DLD1 (cell line): ENCODE data around the gene HMCN2.
"Not testable (repeated sequence)": the region's sequence is repeated elsewhere in the genome, so short reads cannot be mapped to it uniquely, and the experiment has no call there.

Experiments used
- in situ Hi-C: cut with HindIII; loops from 2 replicates; pipeline ENCODE4 v1.10.0; 2017; ENCODE audit warnings: low sequenced_read_pairs

HMCN2 gene

DNA sequence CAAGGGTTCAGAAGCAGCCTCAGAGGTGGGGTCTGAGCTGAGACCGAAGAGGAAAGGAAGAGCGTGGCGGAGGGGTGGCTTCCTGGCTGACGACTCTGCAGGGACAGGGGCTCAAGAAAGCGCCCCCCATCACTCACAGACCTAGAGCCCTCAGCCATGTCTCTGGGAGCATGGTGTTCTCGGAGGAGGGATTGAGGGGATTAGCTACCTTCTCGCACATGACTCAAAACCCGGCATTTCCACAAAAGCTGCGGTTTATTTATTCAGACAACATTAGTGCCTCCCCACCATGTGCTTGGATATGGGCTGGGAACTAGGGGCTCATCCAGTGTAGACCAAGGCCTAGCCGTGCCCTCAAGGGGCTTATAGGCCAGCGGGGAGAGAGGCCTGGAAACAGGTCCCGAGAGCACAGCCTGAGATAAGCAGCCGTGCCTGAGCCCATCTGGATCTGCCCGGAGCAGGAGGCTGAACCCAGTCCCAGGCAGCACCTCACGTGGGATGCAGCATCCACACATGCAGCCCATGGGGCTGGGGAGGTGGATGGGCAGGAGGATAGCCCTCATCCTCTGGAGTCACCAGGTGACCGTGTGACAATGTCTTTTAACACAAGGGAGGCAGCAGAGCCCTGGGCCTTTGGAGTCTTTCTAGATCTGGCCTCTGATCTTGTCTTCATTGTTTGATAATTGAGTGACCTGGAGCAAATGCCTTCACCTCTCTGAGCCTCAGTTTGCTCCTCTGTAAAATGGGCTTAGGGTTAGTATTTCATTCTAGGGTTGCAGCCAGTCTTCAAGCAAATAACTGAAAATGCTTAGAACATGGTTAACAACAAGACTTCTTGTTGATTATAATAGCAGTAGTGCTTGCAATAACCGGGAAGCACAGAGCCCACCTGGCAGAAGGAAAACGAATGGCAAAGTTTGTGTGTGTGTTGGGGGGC is 878 bp upstream of the HMCN2 start:
- in situ Hi-C loops: no loop called here

DNA sequence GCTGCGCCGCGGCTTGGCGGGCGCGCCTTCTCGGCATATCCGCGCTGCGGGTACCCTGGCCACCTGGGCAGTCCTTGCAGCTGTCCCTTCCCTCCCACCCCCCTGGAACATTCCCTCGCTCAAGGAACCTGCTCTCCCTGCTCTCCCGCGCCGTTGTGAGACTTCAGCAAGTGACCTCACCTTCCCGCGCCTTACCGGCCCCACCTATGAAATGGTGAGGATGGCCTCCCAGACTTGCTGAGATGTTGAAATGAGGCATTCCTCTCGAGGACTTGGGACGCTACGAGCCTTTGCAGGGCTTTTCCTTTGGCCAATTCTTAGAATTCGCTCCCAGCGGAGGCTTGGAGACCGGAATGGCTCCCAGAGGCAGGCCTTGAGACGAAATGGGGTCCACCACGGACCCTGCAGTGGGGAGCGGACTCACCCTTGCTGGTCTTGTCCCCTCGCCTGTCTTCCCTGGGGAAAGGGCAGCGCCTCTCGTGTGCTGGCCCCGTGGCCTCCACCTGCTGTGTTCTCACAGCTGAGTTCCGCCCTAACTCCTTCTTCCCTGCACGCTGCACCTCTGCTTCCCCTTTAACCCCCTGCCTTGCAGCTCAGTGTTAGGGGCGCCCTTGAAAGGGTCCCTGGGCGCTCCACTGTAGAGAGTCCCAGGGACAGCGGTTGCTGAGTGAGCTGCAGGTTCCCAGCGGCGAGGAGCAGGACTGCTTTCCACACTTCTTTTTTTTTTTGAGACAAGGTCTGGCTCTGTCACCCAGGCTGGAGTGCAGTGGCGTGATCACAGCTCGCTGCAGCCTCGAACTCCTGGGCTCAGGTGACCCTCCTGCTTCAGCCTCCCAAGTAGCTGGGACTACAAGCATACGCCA is 907 bp downstream of the HMCN2 start:
- in situ Hi-C loops: no loop called here

DNA sequence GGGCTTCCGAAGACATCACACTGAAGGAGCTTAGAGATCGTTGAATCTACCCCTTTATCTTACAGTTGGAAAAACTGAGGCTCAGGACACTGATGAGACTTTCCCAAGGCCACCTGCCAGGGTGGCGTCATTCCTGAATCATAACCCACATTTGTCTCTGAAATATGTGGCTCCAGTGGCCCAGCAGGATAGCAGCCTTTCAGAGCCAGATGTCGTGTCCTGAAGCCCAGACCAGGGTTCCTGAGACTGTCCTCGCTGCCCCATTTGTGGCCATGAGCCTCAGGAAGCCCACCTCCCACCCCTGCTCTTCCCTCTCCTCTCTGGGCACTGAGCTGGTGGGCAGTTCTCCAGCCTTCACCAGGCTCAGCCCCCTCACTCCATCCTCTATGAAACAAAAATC is 2.4 kb downstream of the HMCN2 start:
- in situ Hi-C loops: no loop called here

DNA sequence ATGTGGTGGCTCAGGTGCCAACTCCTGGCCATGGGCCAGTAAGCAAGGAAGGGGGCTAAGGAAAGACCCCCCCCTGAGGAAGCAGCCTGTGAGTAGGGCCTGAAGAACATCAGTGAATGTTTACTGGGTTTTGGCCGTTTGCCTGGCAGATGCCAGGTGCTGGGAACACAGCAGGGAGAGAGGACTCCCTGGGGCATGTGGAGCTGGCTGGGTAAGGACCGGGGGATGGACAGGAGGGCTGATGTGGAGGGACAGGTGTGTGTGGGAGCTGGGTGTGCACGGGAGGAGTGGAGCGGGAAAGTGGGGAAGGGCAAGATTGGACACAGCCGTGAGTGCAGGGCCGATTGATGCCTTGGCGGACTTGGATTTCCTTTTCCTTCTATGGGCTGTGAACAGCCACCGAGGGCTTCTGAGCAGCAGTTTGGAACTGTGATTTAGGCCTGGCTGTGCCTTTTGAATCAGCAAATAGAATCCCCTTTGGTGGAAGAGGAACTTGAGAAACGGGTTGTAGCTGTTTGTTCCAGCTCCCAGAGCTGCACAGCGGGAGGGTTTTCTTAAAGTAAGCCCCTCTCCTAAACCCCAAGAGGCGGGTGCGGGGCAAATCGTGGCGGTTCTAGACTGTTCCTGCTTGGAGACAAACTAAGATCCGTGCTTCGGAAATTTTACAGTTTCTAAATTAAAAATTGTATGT is 3.1 kb downstream of the HMCN2 start:
- in situ Hi-C loops: no loop called here

DNA sequence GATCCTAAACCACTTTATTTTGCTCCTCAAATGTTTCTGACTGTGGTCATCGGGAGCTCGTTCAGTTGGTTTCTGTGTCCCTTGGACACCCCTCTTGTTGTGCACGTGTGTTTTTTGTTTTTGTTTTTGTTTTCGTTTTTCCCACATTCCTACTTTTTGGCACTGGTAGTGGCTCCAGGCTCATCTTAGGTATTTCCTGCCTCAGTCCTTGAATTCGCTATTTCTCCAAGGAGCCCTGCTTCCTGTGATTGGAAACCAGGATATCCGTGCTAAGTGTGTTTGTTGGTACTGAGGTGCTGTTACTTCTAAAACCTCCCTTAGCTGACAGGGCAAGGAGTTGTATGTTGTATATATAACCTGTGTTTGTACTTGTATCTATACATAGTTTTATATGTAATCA is 5.9 kb downstream of the HMCN2 start:
- in situ Hi-C loops: no loop called here

DNA sequence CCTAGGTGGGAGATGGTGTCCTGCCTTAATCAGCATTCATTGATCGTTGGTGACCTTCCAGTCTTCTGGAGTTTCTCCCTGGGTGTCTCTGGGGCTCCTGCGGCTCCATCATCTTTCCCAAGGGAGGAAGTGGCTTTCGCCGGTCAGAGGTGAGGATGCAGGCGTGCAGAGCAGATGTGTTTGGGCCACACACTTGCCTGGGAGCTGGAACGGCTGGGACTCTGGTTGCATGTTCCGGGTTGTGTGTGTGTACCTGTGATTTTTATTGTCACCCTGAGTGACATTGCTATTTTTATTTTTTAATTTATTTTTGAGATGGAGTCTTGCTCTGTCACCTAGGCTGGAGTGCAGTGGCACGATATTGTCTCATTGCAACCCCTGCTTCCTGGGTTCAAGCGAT is 9.6 kb downstream of the HMCN2 start:
- in situ Hi-C loops: no loop called here

DNA sequence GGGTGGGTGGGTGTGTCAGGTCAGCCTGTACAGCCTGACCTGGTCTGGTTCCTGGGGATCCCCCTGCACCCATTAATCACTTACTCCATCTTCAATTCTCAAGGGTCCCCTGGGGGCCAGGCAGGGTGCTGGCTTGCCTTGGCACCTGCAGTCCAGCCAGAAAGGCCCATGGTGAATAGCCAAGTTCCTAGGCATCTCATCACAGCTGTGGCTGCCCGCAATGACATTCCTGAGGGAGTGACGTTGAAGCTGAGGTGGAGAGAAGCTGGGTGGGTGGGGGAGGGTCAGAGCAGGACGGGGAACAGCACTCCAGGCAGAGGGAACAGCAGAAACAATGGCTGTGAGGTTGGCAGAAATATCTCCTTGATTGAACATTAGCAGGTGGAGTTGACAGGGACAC is 10.6 kb downstream of the HMCN2 start:
- in situ Hi-C loops: no loop called here

DNA sequence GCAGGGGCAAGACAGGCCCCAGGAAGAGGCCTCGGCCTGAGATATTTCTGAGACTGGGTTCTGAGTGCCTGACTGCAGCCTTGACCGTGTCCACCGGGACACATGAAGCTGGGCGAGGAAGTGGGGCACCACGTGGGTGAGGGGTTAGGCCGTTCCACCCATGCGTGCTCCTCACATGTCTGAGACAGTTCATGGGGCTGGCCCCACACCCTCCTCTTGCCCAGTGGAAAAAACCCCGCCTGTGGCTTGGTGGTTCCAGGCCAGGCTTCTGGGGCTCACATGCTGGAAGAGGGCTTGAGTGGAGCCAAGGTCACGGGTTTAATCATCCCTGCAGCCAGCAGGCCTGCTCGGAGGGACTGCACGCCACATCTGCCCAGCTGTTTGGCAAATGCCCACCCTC is 11.4 kb downstream of the HMCN2 start:
- in situ Hi-C loops: no loop called here

DNA sequence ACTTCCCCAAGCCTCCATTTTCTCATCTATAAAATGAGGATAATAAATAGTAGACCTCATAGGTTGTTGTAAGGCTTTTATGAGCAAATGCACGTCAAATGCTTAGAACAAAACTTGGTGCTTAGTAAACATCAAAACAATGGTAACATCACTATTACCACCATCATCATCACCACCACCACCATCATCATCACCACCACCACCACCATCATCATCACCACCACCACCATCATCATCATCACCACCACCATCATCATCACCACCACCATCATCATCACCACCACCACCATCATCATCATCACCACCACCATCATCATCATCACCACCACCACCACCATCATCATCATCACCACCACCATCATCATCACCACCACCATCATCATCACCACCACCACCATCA is 12.0 kb downstream of the HMCN2 start:
- in situ Hi-C loops: not testable (repeated sequence)

DNA sequence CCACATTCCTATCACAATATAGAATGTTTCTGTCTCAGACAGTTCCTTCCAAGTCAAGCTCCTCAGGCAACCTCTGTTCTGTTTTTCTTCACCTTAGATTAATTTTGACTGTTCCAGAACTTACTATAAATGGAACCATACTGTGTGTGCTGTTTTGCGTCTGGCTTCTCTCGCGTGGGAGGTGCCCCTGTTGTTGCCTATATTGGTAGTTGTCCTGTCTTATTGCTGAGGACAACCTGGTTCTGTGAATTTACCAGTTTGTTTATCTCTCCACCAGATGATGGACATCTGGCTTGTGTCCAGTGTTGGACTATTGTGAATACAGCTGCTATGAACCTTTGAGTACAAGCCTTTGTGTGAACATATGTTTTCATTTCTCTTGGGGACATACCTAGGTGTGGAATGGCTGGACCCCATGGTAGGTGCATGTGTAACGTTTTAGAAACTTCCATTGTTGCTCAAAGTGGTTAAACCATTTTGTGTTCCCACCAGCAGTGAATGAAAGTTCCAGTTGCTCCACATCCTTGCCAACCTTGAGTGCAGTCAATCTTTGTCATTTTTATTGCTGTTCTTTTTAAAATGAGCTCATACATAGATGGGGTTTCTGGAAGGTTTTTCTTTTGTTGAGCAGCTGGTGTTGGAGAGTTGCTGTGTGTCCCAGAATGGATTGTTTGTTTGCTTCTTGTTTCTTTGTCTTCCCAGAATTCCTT is 18.1 kb downstream of the HMCN2 start:
- in situ Hi-C loops: no loop called here

DNA sequence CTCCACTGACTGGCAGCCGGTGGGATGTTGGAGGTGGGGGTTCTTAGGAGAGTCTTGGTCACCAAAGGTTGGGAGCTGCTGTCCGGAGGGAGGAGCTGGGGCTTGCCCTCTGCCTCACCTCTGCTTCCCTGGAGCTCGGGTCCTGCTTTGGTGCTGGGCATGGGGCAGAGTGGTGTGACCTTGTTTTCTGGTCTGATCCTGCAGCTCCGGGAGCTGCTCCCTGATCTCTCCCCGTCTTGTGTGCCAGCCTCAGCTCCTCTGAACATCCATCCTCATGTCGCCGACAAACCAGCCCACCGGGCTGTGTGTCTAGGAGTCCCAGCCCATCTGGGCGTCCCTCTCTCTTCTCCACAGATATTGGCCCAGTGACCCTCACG is 18.7 kb downstream of the HMCN2 start:
- in situ Hi-C loops: no loop called here

DNA sequence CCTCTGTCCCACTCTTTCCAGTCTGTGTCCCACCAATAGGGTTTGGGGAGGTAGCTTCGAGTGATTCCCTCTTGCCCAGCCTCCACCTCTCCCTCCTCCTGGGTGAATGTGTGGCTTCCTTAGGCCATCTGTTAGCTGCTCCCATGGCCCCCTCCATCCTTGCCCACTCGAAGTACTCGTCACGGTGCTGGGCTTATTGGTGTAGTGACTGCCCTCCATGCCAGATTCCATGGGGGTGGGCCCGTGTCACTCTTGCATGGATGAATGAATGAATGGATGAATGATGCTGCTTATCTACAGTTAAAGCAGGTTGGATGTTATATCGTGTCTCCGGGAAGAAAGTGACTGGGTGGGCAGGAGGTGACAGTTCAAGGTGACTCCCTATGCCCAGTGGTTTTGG is 19.1 kb downstream of the HMCN2 start:
- in situ Hi-C loops: no loop called here

DNA sequence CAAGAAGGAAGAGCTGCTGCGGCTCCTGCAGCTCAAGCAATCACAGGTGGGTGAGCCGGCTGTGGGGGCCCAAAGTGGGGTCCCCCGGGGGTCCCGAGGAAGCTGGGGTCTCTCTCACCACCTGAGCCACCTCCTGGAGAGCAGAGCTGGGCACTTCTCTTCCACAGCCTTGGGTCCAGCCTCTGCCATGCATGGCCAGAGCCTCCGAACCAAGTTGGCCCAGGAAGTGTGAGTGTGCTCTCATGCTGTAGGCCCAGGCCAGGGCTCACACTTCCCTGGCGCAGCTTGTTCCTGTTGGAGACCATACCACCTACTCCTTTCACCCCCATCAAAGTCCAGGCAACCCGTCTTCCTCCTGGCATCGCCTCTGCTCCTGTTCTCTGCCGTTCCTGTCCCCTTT is 19.7 kb downstream of the HMCN2 start:
- in situ Hi-C loops: no loop called here

DNA sequence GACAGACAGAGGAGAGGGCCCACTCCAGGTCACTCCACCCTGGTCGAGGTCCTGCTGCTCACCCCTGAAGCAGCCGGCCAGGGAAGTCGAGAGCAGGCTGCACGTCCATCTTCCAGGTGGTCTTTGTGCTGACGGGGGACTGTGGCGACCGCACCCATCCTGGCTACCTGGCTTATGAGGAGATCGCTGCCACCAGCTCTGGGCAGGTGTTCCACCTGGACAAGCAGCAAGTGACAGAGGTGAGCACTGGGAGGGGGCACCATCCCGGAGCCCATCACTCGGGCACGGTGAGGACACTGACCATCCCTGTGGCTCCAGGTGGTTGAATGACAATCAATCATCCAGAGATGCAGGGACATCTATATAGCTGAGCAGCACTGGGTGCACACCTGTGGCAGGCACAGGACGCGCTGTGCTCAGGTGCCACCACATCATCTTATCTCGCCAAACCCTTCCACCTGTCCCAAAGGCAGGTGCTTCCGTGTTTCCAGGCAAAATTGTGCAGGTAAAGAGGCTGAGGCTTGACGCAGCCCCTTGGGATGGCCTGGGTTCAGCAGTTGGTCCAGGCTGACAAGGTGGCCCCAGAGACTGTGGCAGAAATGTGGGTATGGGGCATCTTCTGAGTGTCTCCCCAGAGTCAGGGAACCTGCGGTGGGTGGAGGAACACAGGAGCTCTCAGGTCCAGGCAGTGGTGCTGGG is 20.7 kb downstream of the HMCN2 start:
- in situ Hi-C loops: no loop called here

DNA sequence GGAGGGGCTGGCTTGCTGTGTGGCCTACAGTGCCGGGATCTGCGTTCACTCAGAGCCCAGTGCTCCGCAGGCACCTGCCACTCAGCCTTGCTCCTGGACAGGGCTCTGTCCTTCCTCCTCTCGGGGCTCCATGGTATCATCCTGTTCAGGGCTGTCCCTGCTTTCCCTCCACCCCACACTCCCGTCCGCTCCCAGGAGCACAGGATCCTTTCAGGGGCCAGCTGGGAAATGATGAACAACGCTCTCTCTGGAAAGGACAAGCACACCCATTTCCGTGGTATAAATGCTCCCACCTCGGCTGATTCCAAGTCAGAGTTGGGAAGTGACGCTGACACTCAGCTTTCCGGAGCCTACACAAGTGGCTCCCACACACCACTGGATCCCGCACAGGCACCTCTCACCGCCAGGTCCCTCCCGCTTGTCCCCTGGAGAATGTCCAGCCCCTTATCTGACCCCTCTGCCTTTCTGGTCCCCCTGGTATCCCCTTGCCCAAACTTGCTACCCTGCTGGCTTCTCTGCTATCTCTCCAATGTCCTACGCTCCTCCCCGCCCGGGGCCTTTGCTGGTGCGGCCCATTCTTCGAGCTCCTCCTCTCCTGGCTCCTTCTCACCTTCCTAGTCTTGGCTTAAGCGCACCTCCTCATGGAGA is 21.3 kb downstream of the HMCN2 start:
- in situ Hi-C loops: no loop called here

DNA sequence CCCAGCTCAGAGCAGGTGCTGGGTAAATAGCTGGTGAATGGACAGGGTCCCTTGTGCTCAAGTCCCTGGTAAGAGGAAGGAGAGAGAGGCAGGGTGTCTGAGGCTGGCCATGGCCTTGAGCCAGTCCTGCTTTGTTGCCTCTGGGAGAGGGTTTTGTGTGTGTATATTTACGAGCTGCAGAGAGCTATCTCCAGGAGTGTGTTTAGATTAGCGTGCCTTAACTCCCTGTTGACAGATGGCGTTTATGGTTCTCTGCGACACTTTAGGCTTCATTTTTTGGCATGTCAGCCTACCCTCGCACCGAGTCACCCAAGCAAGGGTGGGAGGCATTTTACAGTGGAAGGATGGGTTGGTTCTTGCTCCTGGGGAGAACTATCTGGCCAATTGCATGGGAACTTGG is 22.2 kb downstream of the HMCN2 start:
- in situ Hi-C loops: no loop called here

DNA sequence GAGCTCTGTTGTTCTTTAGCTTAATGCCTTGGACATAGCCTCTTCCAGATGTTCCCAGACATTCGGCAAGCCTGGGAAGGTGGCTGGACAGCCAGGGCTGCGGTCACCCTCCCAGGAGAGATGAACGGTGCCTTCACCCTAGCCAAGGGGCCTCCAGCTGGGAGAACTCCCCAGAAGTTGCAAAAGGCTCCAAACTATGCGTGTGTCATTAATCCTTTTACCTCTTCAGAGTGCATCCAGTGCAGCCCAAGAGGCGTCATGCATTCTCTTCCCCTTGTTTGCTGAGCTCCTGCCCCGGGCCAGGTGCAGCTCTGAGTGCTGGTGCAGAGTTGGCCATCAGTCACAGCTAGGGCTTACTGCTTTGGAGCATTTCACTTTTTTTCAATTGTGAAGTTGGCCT is 22.8 kb downstream of the HMCN2 start:
- in situ Hi-C loops: no loop called here

DNA sequence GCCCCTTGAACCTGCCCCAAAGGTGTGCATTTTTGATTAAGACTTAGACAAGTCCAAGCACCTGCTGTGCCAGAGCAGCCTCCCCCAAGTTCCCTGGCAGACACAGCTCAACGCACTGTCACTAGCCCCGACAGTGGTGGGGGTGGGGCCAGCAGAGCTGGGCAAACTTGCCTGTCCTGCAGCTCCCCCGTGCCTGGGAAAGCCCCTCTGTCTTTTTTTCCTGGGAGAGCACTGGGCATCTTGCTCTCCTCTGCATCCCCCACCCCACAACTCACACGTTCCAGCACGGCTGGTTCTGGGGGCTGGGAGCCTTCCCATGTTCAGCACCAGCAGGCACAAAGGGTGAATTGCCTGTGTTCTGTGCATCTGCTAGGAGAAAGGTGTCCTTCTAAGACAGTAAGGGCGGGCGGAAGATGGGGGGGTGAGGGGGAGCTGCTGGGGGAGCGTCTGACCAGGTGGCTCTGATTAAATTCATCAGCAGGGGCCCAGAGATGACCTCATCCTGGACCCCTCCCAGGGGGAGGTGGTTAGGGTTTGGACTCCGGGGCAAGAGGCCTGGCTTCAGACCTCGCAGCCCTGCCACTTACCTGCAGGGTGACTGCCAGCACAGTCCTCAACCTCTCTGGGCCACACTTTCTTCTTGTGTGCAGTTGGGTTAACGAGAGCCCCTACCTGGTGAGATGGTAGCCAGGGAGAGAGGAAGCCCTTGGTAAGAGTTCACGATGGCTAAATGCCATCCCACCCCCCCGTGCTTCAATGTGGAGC is 23.5 kb downstream of the HMCN2 start:
- in situ Hi-C loops: no loop called here

DNA sequence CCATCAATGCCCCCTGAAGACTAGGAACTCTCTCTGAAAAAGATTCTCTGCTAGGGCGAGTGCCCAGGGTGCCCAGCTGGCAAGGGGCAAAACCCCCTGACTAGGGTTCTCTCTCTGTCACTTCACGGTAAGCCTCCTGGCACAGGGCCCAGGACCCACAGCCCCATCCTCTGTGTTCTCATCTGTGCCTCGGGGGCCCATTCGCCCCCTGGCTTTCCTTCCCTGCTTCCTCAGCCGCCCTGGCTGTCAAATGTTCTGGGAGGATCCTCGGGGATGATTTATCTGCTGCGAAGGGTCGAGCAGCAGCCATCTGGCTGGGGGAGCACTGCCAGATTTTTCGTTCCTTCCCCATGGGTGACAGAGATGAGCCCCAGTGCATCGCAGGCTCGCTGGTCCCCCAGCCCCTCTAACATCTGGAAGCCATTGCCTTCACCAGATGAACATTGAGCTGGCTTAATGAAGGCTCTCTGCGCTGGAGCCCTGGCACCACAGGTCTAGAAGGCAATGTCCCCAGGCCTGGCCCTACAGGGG is 24.2 kb downstream of the HMCN2 start:
- in situ Hi-C loops: no loop called here
